GM12878 (cell line): ENCODE data around the gene GCKR. TPM values are rescaled to one million over a fixed set of nuclear protein-coding genes. Genes with fewer than 3 reads are reported as not detected.

Experiments used
- ATAC-seq: fragments of 200-7000 bp; cut with Tn5 transposase; 3 replicates; pipeline ENCODE4 v1.9.1; 2020; ENCODE audit warnings: mild to moderate bottlenecking, moderate library complexity
- Bru-seq: library from RNA; stranded (reverse); fragments of 400-500 nt; gene quantifications from one replicate; lab custom pipeline; 2021; lab: Mats Ljungman, UMichigan
- BruChase-seq, 2 experiments: library from RNA; stranded (reverse); fragments of 400-500 nt; gene quantifications; one replicate each; lab custom pipeline; 2021; lab: Mats Ljungman, UMichigan
- BruUV-seq: library from RNA; stranded (reverse); fragments of 400-500 nt; replicated peaks from 2 replicates; lab custom pipeline; 2021; lab: Mats Ljungman, UMichigan
- CTCF ChIA-PET: fragments of 300-600 bp; sonication (Branson Sonifier 250); formaldehyde crosslinking; extraction: SDS; loops from one replicate; lab custom pipeline; 2021; ENCODE audit warnings: inconsistent platforms; lab: Yijun Ruan, JAX
- POLR2A ChIA-PET: fragments of 350-600 bp; formaldehyde crosslinking; extraction: SDS; loops from one replicate; lab custom pipeline; 2021; ENCODE audit warnings: inconsistent platforms; lab: Charles Lee
- RAD21 ChIA-PET: fragments of 300-600 bp; sonication (Branson Sonifier 250); formaldehyde crosslinking; loops from one replicate; lab custom pipeline; 2023; ENCODE audit warnings: antibody characterized with exemption; ENCODE audit not compliant: unreplicated experiment; lab: Charles Lee
- SMC1A ChIA-PET: fragments of 300-600 bp; sonication (Branson Sonifier 250); formaldehyde crosslinking; loops from one replicate; lab custom pipeline; 2023; ENCODE audit not compliant: unreplicated experiment, uncharacterized antibody; lab: Charles Lee
- DNase-seq: peaks from one replicate; pipeline ENCODE4 v3.0.0-alpha.2; 2011; ENCODE audit warnings: low read depth, low spot score
- FAIRE-seq: peaks from 3 replicates; lab custom pipeline; 2011; peaks lifted over from hg19 to GRCh38; lab: Jason Lieb, UNC
- H2AFZ ChIP-seq: 2 replicates; pipeline ENCODE4 v1.6.0; 2011; ENCODE audit warnings: low read depth, low read length, control low read depth; ENCODE audit not compliant: control insufficient read depth
- H3K27ac ChIP-seq: 2 replicates; pipeline ENCODE4 v1.5.1; 2011; ENCODE audit warnings: control low read depth; ENCODE audit not compliant: control insufficient read depth, insufficient read depth
- H3K27me3 ChIP-seq, 2 experiments: replicated peaks in 1 of 2; 2 replicates each; pipeline versions ENCODE4 v1.6.0 to v1.6.1; 2011; ENCODE audit warnings: low read length in 1 of 2; ENCODE audit not compliant: control insufficient read depth in 2 of 2, insufficient read depth in 2 of 2
- H3K36me3 ChIP-seq, 2 experiments: 2 replicates each; pipeline ENCODE4 v1.5.1; 2011; ENCODE audit warnings: low read length in 1 of 2; ENCODE audit not compliant: control insufficient read depth in 2 of 2, insufficient read depth in 2 of 2
- H3K4me1 ChIP-seq: 2 replicates; pipeline ENCODE4 v1.6.1; 2011; ENCODE audit warnings: mild to moderate bottlenecking, low read length, moderate library complexity, mixed read lengths; ENCODE audit not compliant: control insufficient read depth, insufficient read depth
- H3K4me2 ChIP-seq: 2 replicates; pipeline ENCODE4 v1.6.0; 2011; ENCODE audit warnings: control low read depth; ENCODE audit not compliant: control insufficient read depth, insufficient read depth
- H3K4me3 ChIP-seq: fragments of 200-600 bp; sonication (generic); 2 replicates; pipeline ENCODE4 v1.5.1; 2016
- H3K79me2 ChIP-seq: 2 replicates; pipeline ENCODE4 v1.6.0; 2011; ENCODE audit warnings: low read length; ENCODE audit not compliant: control insufficient read depth, insufficient read depth
- H3K9ac ChIP-seq: 2 replicates; pipeline ENCODE4 v1.8.0; 2011; ENCODE audit warnings: low read length, control low read depth, mixed read lengths; ENCODE audit not compliant: control insufficient read depth, insufficient read depth
- H3K9me3 ChIP-seq: replicated peaks from 3 replicates; pipeline ENCODE4 v1.5.1; 2011; ENCODE audit warnings: mild to moderate bottlenecking, low read length; ENCODE audit not compliant: control insufficient read depth, insufficient read depth
- H4K20me1 ChIP-seq: 2 replicates; pipeline ENCODE4 v1.6.0; 2011; ENCODE audit not compliant: control insufficient read depth, insufficient read depth
- GABPA ChIP-seq: IDR thresholded peaks from 2 replicates; pipeline ENCODE4 v1.6.1; 2014; ENCODE audit warnings: antibody characterized with exemption, low read depth, mild to moderate bottlenecking, inconsistent platforms
- NFYA ChIP-seq: IDR thresholded peaks from 2 replicates; pipeline ENCODE4 v1.6.1; 2011; ENCODE audit warnings: low read depth, mild to moderate bottlenecking, low read length, improper control_type of control experiment, borderline replicate concordance
- YY1 ChIP-seq: IDR thresholded peaks from 2 replicates; pipeline ENCODE4 v1.6.1; 2011; ENCODE audit warnings: low read depth, mild to moderate bottlenecking, low read length
- WGBS: methylation state at CpG from one replicate; pipeline ENCODE4 v1.1.6; 2016; ENCODE audit warnings: low lambda C conversion rate; ENCODE audit not compliant: insufficient replicate concordance, insufficient coverage; ENCODE audit errors: missing lambda C conversion rate; 5-methylcytosine and 5-hydroxymethylcytosine counted together
- in situ Hi-C: fragments of 300-500 bp; cut with MboI; formaldehyde crosslinking; loops from 9 replicates; pipeline ENCODE4 v1.14.3; 2018; ENCODE audit warnings: mixed read lengths
- intact Hi-C: fragments of 100-400 bp; cut with micrococcal nuclease; formaldehyde crosslinking; loops from one replicate; pipeline ENCODE4 v1.14.2; 2022; ENCODE audit not compliant: unreplicated experiment
- long read RNA-seq, 2 experiments: library from polyadenylated mRNA; unstranded; transcript quantifications; one replicate each; pipeline ENCODE4 v2.0.0, GENCODE V29; 2019 to 2020
- polyA minus RNA-seq, 3 experiments: library from RNA; depleted of rRNA, polyadenylated mRNA; stranded (reverse); fragments of >200 nt; gene quantifications; 2 replicates each; pipeline ENCODE4 v1.2.3, GENCODE V29; 2011
- polyA plus RNA-seq, 11 experiments: library from polyadenylated mRNA; depleted of rRNA in 4 of 11; unstranded in 6 of 11; stranded (reverse) in 5 of 11; fragments of >200 nt; fragmentation: Nextera tagmentation in 4 of 11; fragmentation: Illumina TruSeq in 1 of 11; extraction: Ambion mirVana in 4 of 11; extraction: Trizol in 1 of 11; gene quantifications; 1 replicate in 1 of 11; 2 replicates in 10 of 11; pipeline versions ENCODE4 v1.2.1 to v1.2.3, GENCODE V29; 2011 to 2016; ENCODE audit warnings: inconsistent platforms in 2 of 11, missing spikeins in 2 of 11, low read depth in 1 of 11
- total RNA-seq, 4 experiments: library from RNA; depleted of rRNA in 3 of 4; stranded (reverse); fragments of >200 nt in 3 of 4; fragmentation: Illumina TruSeq in 1 of 4; extraction: Trizol in 1 of 4; gene quantifications; 2 replicates each; pipeline versions ENCODE4 v1.2.1 to v1.2.3, GENCODE V29; 2013 to 2021
- TF ChIP-seq, protein P1 (sequence below): fragments of 450-650 bp; IDR thresholded peaks from 2 replicates; pipeline ENCODE4 v1.6.1; 2018; ENCODE audit warnings: mild to moderate bottlenecking, low read depth, moderate library complexity; ENCODE audit not compliant: partially characterized antibody

Gene GCKR, protein sequence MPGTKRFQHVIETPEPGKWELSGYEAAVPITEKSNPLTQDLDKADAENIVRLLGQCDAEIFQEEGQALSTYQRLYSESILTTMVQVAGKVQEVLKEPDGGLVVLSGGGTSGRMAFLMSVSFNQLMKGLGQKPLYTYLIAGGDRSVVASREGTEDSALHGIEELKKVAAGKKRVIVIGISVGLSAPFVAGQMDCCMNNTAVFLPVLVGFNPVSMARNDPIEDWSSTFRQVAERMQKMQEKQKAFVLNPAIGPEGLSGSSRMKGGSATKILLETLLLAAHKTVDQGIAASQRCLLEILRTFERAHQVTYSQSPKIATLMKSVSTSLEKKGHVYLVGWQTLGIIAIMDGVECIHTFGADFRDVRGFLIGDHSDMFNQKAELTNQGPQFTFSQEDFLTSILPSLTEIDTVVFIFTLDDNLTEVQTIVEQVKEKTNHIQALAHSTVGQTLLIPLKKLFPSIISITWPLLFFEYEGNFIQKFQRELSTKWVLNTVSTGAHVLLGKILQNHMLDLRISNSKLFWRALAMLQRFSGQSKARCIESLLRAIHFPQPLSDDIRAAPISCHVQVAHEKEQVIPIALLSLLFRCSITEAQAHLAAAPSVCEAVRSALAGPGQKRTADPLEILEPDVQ
- total RNA-seq (2013; cell fraction: nucleolus; rRNA removed): not detected in 2 replicates
- not detected in 2 replicates for total RNA-seq (2014; rRNA removed)
- total RNA-seq (2014; rRNA removed; fragmentation: Illumina TruSeq; extraction: Trizol): not detected in 2 replicates
- not detected in 2 replicates for total RNA-seq (2021)
- not detected for polyA plus RNA-seq (2011; ENCODE audit: low read depth)
- not detected in 2 replicates for polyA plus RNA-seq (2011; rRNA removed)
- polyA plus RNA-seq (2011; cell fraction: cytosol; rRNA removed): not detected in 2 replicates
- polyA plus RNA-seq (2011; cell fraction: nucleus; rRNA removed): not detected in 2 replicates
- polyA plus RNA-seq (2012): not detected in 2 replicates
- not detected in 2 replicates for polyA plus RNA-seq (2014; fragmentation: Illumina TruSeq; extraction: Trizol)
- not detected for polyA plus RNA-seq (2014; fragmentation: Nextera tagmentation; extraction: Ambion mirVana)
- not detected in 2 replicates for polyA plus RNA-seq (2014; rRNA removed)
- not detected for polyA plus RNA-seq (2016; fragmentation: Nextera tagmentation; extraction: Ambion mirVana)
- not detected in 2 replicates for polyA minus RNA-seq (2011; rRNA and poly(A)+ RNA removed)
- not detected in 2 replicates for polyA minus RNA-seq (2011; cell fraction: cytosol; rRNA and poly(A)+ RNA removed)
- polyA minus RNA-seq (2011; cell fraction: nucleus; rRNA and poly(A)+ RNA removed): not detected in 2 replicates
- percentile 4 among the genes with signal in this experiment for Bru-seq, nascent RNA
- BruChase-seq, experiment 1, labeled RNA remaining after a 6-hour chase: not detected
- percentile 8 among the genes with signal in this experiment for BruChase-seq, experiment 2, labeled RNA remaining after a 2-hour chase
- long read RNA-seq, experiment 1: 0 reads
- long read RNA-seq, experiment 2: 0 reads

DNA sequence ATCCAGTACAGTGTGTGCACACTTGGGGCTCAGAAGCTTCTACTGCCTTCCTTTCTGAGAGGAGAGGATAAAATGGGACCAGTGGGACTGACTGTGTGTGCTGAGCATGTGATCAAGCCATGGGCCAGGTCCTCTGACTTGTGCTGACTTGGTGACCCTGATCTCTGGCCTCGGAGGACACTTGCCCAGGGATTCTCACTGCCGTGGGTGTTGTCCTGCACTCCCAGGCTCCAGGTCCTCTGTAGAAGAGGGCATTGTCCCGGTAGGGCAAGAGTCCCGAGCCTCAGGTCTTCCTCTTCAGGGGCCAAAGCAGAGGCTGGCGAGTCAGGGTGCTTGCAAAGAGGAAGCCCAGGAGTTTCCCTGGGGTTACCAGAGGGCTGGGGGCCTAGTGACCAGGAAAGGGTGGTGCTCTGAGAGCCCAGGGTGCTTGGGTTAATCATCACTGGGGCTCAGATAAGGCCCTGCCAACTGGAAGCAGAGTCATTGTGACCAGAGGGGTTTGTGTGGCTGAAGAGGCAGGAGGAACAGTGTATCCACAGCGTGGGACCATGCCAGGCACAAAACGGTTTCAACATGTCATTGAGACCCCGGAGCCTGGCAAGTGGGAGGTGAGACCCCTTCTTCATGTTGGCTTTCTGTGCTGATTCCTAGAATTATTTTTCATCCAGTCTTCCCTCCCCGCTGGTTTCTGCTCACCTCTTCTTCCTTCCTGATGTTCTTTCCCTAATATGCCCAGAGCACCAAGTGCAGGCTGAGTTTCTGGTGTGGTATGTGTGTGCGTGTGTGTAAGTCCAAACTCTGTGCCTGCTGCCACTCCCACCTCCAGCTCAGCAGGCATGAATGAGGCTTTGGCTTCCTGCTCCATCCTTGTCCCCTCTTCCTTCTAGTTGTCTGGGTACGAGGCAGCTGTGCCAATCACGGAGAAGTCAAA lies at the start of gene GCKR:
GCKR (plus strand) TSS at position 483 of the 931 bp plus-strand sequence; CDS start at position 549, 66 bp downstream.
- no peaks in the 10 kb centered on the region for H3K9me3 ChIP-seq
- H3K27me3 ChIP-seq: peaks cover 6 to 13% of the 10 kb centered on the region in 2 experiments; a peak in 3 of 4 replicates
- POLR2A ChIA-PET: no interaction called here
- H4K20me1 ChIP-seq: no peaks in the 10 kb centered on the region
- no TSS peak for BruUV-seq
- H3K9ac ChIP-seq: no peak within 1 kb of the TSS
- in situ Hi-C loops: no loop called here
- CTCF ChIA-PET: no interaction called here
- TF ChIP-seq YY1: no peak
- TF ChIP-seq, protein P1, sequence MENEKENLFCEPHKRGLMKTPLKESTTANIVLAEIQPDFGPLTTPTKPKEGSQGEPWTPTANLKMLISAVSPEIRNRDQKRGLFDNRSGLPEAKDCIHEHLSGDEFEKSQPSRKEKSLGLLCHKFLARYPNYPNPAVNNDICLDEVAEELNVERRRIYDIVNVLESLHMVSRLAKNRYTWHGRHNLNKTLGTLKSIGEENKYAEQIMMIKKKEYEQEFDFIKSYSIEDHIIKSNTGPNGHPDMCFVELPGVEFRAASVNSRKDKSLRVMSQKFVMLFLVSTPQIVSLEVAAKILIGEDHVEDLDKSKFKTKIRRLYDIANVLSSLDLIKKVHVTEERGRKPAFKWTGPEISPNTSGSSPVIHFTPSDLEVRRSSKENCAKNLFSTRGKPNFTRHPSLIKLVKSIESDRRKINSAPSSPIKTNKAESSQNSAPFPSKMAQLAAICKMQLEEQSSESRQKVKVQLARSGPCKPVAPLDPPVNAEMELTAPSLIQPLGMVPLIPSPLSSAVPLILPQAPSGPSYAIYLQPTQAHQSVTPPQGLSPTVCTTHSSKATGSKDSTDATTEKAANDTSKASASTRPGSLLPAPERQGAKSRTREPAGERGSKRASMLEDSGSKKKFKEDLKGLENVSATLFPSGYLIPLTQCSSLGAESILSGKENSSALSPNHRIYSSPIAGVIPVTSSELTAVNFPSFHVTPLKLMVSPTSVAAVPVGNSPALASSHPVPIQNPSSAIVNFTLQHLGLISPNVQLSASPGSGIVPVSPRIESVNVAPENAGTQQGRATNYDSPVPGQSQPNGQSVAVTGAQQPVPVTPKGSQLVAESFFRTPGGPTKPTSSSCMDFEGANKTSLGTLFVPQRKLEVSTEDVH: no peak
- TF ChIP-seq NFYA: no peak
- TF ChIP-seq GABPA: no peak
- SMC1A ChIA-PET: no interaction called here
- H3K4me1 ChIP-seq: no peaks in the 10 kb centered on the region
- RAD21 ChIA-PET: no interaction called here
- no peaks in the 10 kb centered on the region for H3K79me2 ChIP-seq
- whole genome bisulfite sequencing: 14% methylated on average over 12 of the region's 12 CpGs
- no peaks in the 10 kb centered on the region for H3K36me3 ChIP-seq
- ATAC-seq (no peak), FAIRE-seq (no peak), DNase-seq (no peak)
- H3K4me3 ChIP-seq: no peak within 1 kb of the TSS
- no peak within 1 kb of the TSS for H2AFZ ChIP-seq
- intact Hi-C loops: no loop called here
- no peak within 1 kb of the TSS for H3K4me2 ChIP-seq
- no peak within 1 kb of the TSS for H3K27ac ChIP-seq
